C4-2B (cell line): ENCODE results near the gene KHDC1.

Experiments
- ZFX ChIP-seq: fragments of 450-650 bp; IDR thresholded peaks from 2 replicates; pipeline ENCODE4 v1.6.1; 2017
- TF ChIP-seq, protein P1 (sequence below): fragments of 450-650 bp; conservative IDR thresholded peaks from 2 replicates; pipeline ENCODE4 v1.5.1; 2017; ENCODE audit warnings: mild to moderate bottlenecking

GRCh38 chr6:73242001-73242400, 21.0 kb downstream of the KHDC1 start:
- no peak for TF ChIP-seq ZFX
- TF ChIP-seq, protein P1, sequence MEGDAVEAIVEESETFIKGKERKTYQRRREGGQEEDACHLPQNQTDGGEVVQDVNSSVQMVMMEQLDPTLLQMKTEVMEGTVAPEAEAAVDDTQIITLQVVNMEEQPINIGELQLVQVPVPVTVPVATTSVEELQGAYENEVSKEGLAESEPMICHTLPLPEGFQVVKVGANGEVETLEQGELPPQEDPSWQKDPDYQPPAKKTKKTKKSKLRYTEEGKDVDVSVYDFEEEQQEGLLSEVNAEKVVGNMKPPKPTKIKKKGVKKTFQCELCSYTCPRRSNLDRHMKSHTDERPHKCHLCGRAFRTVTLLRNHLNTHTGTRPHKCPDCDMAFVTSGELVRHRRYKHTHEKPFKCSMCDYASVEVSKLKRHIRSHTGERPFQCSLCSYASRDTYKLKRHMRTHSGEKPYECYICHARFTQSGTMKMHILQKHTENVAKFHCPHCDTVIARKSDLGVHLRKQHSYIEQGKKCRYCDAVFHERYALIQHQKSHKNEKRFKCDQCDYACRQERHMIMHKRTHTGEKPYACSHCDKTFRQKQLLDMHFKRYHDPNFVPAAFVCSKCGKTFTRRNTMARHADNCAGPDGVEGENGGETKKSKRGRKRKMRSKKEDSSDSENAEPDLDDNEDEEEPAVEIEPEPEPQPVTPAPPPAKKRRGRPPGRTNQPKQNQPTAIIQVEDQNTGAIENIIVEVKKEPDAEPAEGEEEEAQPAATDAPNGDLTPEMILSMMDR, result no peak
